NCI-H82 (cell line): ENCODE measurements around the gene MZB1.
"Not testable (repeated sequence)": the region's sequence is repeated elsewhere in the genome, so short reads cannot be mapped to it uniquely, and the experiment has no call there.

Experiments used
- DNase-seq: peaks from one replicate; lab custom pipeline; 2025; lab: John Stamatoyannopoulos, UW

The MZB1 gene

DNA sequence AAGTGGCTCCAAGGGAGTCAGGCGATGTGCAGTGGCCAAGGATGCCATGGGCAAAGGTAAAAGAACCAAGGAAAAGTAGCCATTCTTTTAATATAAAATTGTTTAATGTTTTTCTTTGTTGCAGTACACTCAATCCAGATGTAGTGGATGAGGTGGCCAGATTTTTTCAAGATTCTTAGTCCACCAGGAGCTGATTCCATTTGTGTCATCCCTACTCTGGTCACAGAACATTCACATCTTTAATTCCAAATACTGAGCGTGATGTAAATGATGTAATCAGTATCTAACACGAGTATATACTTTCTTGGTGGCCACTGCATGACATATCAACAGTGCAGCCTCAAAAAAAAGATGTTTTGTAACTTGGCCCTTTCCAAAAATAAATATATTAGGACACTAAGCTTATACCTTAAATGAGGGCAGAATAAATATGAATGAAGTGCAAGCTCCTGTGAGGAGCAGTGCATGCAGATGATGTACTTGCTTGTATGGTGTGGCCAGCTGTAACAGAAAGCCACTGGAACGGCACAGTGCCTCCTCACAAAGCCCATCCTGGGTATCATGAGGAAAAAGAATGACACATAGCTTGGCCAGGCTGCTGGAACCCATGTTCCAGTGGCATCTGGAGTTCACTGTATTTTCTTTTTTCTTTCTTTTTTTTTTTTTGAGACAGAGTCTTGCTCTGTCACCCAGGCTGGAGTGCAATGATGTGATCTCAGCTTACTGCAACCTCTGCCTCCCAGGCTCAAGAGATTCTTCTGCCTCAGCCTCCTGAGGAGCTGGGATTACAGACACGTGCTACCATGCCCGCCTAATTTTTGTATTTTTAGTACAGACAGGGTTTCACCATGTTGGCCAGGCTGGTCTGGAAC, 20.6 kb upstream of the MZB1 start:
- DNase-seq, result no peak

- DNase-seq, result not testable (repeated sequence)
These were observed 19.4 kb upstream of the MZB1 start for GRCh38 chr5:139409116-139409515.

GRCh38 chr5:139408191-139408590, 18.5 kb upstream of the MZB1 start:
- no peak for DNase-seq

GRCh38 chr5:139407517-139407916, 17.8 kb upstream of the MZB1 start:
- peak; percentile 55 for DNase-seq

DNA sequence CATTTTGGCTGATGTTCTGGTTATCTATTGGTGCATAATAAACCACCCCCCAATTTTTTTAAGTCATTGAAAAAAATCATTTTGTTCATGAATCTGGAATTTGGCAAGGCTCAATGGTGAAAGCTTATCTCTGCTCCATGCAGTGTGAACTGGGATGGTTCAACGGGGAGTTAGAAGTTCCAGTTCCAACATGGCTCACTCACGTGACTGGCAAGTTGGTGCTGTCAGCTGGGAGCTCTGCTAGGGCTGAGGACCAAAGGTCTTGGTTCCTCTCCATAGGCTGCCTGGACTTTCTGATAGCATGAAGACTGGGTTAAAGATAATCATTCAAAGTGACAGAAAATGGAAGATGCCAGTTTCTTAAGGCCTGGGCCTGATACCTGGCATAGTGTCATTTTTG, 17.2 kb upstream of the MZB1 start:
- DNase-seq, result no peak

GRCh38 chr5:139404484-139404840, 14.7 kb upstream of the MZB1 start:
- DNase-seq, result peak; percentile 59

- DNase-seq, result peak; percentile 99
These were observed 14.2 kb upstream of the MZB1 start, which contains the start of gene SPATA24 for GRCh38 chr5:139403787-139404483. SPATA24 (minus strand) TSS chr5:139404089; CDS start chr5:139404060, 29 bp downstream.

DNA sequence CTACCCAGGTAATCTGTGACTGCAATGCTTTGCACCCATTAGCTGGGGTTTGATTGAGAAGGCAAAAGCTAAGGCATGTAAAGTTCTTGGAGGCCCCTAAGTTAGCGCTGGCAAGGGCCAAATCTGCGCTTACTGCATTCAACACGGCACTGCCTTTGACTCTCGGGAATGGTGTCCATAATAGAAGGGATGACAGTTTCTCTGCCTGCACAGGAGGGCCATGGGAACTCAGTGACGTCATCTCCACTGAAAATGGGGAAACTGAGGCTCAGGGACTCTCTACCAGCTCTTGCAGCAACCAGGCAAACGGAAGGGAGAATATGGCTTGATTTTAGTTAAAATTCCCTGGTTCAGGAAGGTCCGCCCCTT, 13.7 kb upstream of the MZB1 start:
- no peak for DNase-seq

- DNase-seq, result peak; percentile 64
These were observed 12.9 kb upstream of the MZB1 start for GRCh38 chr5:139402561-139403158.

DNA sequence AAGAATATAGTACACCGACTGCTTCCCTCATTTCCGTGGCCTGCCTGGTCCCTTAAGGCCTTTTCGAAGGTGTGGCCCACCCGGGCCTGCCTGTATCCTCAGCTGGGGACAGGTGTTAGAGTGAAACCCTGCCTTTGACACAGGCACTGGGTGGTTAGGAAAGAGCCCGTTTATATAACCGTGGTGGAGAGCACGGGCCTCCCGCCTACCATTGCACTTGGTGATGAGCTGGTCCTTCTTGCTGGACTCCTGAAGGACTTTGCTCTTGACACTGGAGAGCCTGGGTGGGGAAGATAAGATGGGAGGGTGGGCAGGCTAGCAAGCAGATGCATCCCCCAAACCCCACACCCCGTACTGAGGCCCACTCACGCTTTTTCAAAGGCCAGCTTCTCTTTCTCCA, 11.8 kb upstream of the MZB1 start:
- DNase-seq, result no peak

GRCh38 chr5:139399501-139400121, 9.9 kb upstream of the MZB1 start:
- no peak for DNase-seq

DNA sequence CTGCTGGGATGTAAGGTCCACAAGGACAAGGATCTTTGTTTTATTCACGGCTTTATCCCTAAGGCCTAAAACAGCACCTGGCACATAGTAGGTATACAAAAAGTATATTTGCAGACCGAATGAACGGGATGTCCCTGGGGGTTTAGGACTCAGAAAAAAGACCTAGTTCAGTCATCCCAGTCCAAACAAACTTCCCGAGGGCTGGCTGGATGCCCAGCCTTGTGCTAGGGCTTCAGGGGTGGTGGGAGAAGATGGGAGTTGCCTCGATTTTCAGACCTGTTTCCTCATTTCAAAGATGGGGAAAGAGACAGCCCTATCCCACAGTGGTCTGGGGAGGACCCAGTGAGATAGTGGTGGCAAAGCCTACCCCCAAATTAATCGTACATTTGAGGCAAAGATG, 8.2 kb upstream of the MZB1 start:
- DNase-seq, result no peak

DNA sequence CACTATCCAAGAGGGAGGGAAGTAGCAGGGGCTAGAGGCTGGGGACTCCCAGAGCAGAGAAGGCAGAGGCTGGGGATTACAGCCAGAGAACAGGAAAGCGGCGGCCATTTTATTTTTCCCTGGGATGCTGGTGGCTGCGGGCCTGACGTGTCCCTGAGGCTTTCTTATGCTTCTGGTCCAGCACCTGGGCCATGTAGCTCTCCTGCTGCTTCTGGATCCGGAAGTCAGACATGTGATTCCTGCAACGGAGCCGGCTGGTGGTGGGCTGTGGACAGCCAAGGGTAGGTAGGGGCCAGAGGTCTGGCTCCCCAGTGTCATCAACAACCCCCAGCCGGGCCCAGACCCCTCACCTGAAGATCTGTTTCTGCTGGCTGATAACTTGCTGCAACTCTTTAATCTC, 7.0 kb upstream of the MZB1 start:
- DNase-seq, result no peak

GRCh38 chr5:139395844-139396640, 6.3 kb upstream of the MZB1 start:
- no peak for DNase-seq

- DNase-seq, result no peak
These were observed 5.2 kb upstream of the MZB1 start, which contains the start of gene PROB1 for GRCh38 chr5:139394654-139395566. PROB1 (minus strand) TSS chr5:139395104; CDS start chr5:139395081, 23 bp downstream.

DNA sequence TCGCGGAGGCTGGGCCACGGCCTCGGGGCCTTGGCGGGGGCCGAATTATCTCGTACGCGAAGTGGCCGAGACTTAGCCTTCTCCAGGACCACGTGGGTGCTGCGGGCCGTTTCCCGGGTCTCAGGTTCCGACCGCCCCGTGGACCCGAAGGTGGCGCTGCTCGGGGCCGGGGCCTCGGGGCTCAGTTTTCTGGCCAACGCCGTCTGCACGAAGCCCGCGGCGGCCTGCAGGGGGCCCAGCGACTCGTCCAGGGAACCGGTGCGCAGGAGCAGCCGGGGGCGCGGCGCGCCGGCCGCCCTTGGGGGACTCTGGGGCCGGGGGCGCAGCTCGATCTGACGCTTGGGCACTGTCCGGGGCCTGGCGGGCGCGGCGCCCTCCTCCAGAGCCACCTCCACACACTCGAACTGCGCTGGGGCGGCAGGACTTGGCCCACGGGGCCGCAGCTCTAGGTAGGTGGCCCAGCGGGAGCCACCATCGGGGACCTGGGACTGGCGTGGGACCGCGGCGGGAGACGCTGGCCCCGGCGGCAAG, 4.5 kb upstream of the MZB1 start:
- no peak for DNase-seq

DNA sequence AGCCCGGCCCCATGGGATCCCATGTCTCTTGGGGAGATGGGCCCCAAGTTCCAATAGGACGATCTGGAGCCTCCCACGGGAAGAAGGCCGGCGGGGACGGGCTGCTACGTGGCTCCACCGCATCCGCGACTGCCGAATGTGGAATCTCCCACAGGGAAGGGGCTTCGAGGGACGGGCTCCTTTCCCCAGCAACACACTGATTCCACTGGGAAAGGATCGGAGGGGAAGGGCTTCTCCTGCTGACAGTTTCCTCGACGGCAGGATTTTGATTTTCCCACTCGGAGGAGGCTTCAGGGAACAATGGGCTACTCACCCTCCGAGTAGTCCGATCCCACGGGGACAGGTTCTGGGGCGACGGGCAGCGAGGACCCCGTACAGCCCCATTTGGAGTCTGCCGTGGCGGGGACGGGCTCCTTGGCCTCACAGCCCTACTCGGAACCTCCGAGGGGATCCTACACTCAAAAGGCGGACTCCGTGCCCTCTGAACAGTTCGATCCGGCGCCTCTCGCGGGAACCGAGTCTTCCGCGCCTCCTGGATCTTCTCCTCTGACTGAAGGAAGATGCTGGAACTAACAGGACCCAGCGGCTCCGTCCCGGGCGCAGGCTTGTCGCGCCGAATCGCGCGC, 3.9 kb upstream of the MZB1 start:
- no peak for DNase-seq

DNA sequence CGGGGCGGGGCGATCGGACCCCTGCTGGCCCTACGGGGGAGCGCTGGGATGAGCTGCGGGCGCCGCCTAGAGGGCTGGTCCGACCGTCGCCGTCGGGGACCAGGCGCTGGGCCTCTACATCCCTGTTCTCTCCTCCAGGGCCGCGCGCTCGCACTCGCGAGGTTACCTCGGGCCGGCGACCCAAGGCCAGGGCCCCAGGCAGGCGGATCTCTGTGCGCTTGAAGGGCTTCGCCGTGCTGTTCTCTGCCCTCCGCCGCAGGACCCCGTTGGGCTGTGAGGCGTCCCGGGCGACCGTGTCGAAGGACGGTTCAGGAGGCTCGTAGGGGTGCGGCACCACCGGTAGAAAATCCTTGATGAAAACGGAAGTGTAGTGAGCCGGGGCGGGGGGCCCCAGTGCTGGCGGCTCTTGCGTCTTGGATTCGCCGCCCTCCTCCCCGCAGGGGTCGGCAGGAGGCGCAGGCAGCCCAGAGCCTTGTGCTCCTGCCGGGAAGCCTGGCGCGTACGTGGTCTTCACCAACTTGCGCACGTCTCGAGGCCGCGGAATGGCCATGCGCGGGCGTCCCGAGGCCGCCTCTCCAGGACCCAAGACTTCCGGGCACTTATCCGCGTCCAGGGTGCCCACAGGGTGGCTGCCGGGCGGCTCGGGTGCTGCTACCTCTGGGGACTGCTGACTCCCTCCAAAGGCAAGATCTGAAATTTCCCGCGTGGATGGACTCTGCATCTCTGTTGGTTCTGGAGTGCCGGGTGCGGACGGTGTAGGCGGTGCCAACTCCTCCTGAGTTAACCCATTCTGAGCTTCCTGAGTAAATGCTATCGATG, 3.2 kb upstream of the MZB1 start:
- peak; percentile 75 for DNase-seq

DNA sequence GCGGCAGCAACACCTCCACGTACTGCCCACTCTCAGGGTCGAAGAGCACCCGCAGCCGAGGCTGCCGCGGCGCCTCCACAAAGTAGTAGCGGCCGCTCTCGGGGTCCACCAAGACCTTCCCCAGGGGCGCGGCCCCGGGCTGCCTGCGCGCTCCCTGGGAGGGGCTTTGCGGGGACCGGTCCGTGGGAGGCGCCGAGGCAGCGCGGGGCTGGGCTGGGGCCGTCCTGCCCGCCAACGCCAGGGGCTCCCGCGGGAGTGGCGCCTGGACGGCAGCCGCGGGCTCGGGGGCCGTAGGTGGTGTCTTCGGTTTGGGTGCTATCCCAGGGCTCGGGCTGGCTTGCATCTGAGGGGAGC, 2.6 kb upstream of the MZB1 start:
- no peak for DNase-seq
